GM12891 (cell line): ENCODE results near the gene AMBRA1.

Experiments
- PAX5 ChIP-seq: IDR thresholded peaks from 2 replicates; pipeline ENCODE4 v1.6.1; 2011; ENCODE audit warnings: low read length, moderate library complexity, mild to moderate bottlenecking; ENCODE audit not compliant: insufficient read depth, severe bottlenecking
- POLR2A ChIP-seq: IDR thresholded peaks from 2 replicates; pipeline ENCODE4 v1.6.1; 2011; ENCODE audit warnings: low read depth, low read length, control low read depth
- POLR2AphosphoS5 ChIP-seq: IDR thresholded peaks from 2 replicates; pipeline ENCODE4 v1.6.1; 2011; ENCODE audit warnings: low read depth, low read length, control low read depth
- POU2F2 ChIP-seq: IDR thresholded peaks from 2 replicates; pipeline ENCODE4 v1.6.1; 2011; ENCODE audit warnings: low read depth, mild to moderate bottlenecking, control low read depth, low read length, moderate library complexity
- SPI1 ChIP-seq: IDR thresholded peaks from 2 replicates; pipeline ENCODE4 v1.6.1; 2011; ENCODE audit warnings: low read depth, low read length, control low read depth
- TAF1 ChIP-seq: IDR thresholded peaks from 2 replicates; pipeline ENCODE4 v1.6.1; 2011; ENCODE audit warnings: low read depth, low read length, control low read depth

DNA sequence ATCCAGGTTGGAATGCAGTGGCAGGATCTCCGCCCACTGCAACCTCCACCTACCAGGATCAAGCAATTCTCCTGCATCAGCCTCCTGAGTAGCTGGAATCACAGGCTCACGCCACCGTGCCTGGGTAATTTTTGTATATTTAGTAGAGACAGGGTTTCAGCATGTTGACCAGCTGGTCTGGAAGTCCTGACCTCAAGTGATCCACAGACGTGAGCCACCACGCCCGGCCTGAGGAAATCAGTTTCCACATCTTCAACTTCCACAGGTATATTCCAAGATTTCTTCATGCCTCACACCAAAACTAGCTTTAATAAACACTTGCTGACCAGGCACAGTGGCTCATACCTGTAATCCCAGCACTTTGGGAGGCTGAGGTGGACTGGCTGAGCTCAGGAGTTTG is 15.6 kb upstream of the AMBRA1 start:
- TF ChIP-seq POLR2AphosphoS5 (no peak), TAF1 (no peak), POLR2A (no peak), SPI1 (no peak), POU2F2 (no peak), PAX5 (no peak)
